HTERT RPE-1 (cell line): ENCODE measurements around the gene MICOS13.
"Not testable (repeated sequence)": the region's sequence is repeated elsewhere in the genome, so short reads cannot be mapped to it uniquely, and the experiment has no call there.

Experiments used
- in situ Hi-C: fragments of 300-500 bp; cut with MboI; formaldehyde crosslinking; loops from 4 replicates; pipeline ENCODE4 v1.14.3; 2020; ENCODE audit warnings: low sequenced_read_pairs

The MICOS13 gene

GRCh38 chr19:5700455-5701092, 20.3 kb upstream of the MICOS13 start:
- in situ Hi-C loops: no loop called here

- in situ Hi-C loops: no loop called here
These were observed 18.5 kb upstream of the MICOS13 start for GRCh38 chr19:5698635-5699422.

- in situ Hi-C loops: no loop called here
These were observed 17.7 kb upstream of the MICOS13 start for GRCh38 chr19:5697890-5698634.

- in situ Hi-C loops: no loop called here
These were observed 16.9 kb upstream of the MICOS13 start for GRCh38 chr19:5697022-5697889.

GRCh38 chr19:5696196-5697021, 16.1 kb upstream of the MICOS13 start:
- in situ Hi-C loops: no loop called here

- in situ Hi-C loops: no loop called here
These were observed 15.4 kb upstream of the MICOS13 start for GRCh38 chr19:5695649-5696195.

GRCh38 chr19:5694956-5695648, 14.8 kb upstream of the MICOS13 start:
- in situ Hi-C loops: no loop called here

- in situ Hi-C loops: no loop called here
These were observed 14.0 kb upstream of the MICOS13 start for GRCh38 chr19:5694167-5694955.

- in situ Hi-C loops: no loop called here
These were observed 13.2 kb upstream of the MICOS13 start for GRCh38 chr19:5693195-5694166.

- in situ Hi-C loops: no loop called here
These were observed 12.4 kb upstream of the MICOS13 start for GRCh38 chr19:5692723-5693194.

GRCh38 chr19:5691822-5692722, 11.8 kb upstream of the MICOS13 start:
- in situ Hi-C loops: no loop called here

- in situ Hi-C loops: no loop called here
These were observed 10.9 kb upstream of the MICOS13 start for GRCh38 chr19:5690955-5691821.

GRCh38 chr19:5690125-5690954, 10.0 kb upstream of the MICOS13 start, which contains the start of gene RPL36:
Gene RPL36, plus strand, starts transcription at chr19:5690295. Its CDS starts 213 bp downstream, at chr19:5690508.
- in situ Hi-C loops: no loop called here

- in situ Hi-C loops: not testable (repeated sequence)
These were observed 8.1 kb upstream of the MICOS13 start for GRCh38 chr19:5688262-5688881.
